ENCODE results near the gene SLC35C1.
A peak's percentile ranks its signal among the peaks of the same experiment; 100 is the strongest.
"Not testable (repeated sequence)": the region's sequence is repeated elsewhere in the genome, so short reads cannot be mapped to it uniquely, and the experiment has no call there.

Gene SLC35C1

DNA sequence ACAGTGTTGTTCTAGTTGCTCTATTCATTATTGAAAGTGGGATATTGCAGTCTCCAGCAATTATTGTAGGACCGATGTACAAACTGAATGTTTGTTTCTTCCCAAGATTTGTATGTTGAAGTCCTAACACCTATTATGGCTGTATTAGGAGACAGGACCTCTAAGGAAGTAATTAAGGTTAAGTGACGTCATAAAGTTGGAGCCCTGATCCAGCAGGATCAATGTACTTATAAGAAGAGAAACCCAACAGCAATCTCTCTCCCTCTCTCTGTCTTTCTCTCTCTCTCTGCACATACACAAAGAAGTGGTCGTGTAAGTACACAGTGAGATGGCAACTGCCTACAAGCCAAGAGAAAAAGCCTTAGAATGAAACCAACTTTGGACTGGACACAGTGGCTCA lies 16.1 kb upstream of the SLC35C1 start:
- no peak for DNase-seq (ENCODE audit: low read depth in 2 of 2)

DNA sequence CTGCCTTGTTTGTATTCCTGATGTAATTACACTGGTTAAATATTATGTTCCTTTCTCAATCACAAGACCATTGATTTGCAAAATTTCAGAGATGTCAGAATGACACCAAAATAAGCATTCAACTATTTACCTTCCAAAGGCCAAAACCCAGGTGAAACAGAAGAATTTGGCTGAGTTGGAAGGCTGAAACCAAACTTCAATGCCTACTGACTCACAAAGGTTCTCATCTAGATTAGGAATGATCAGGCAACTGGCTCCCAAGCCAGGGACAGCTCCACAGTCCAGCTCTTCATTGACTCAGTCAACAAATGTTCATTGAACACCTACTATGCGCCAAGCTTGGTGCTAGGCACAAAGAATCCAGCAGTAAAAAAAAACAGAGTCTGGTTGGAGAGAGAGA lies 13.4 kb upstream of the SLC35C1 start:
- no peak for DNase-seq (ENCODE audit: low read depth in 2 of 2)

DNA sequence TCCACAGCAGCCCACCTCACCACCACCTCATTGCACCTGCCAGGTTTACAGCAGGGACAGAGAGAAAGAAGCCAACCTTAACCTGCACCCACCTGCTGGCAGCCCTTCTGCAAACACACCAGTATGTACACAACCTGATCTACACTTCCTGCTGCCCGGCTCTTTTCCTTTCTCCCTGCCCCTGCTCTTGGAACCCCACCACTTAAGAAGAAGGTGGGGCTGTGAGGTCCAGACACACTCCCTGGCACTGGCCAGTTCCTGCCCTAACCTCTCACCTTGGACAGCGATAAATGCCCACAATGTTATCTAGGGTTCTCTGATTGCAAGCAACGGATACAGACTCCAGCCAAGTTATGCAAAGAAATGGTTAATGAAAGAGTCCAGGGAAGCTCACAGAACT lies 10.8 kb upstream of the SLC35C1 start:
- DNase-seq (ENCODE audit: low read depth in 2 of 2), result no peak

DNA sequence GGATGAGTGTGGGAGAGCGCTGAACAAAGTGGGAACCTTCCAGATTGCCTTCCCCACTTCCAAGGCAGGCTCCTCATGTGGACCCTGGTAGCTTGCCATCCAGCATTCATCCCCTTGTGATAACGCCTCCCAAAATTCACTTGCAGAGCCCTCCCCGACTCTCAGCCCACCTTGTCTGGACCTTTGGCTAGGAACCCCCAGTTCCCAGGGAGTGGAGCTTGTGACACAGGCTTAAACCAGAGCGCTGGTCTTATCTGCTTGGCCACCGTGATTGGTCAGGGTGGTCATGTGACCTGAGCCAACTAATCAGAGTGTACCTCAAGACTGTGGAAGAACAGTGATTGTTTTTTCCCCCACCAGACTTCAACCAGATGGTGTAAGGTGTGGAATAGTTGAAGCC lies 9.6 kb upstream of the SLC35C1 start:
- DNase-seq (ENCODE audit: low read depth in 2 of 2), result no peak

DNA sequence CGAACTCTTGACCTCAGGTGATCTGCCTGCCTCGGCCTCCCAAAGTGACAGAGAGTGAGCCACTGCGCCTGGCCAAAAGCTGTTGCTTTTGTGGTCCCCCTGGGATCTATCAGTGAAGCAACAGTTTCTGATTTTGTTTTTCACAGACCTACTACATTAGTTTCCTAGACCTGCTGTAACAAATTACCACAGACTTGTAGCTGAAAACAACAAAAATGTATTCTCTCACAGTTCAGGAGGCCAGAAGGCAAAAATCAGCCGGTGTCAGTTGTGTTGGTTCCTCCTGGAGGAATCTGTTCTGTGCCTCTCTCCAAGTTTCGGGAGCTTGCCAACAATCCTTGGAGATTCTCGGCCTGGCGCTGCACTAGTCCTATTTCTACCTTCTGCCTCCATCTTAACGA lies 8.5 kb upstream of the SLC35C1 start:
- no peak for DNase-seq (ENCODE audit: low read depth in 2 of 2)

DNA sequence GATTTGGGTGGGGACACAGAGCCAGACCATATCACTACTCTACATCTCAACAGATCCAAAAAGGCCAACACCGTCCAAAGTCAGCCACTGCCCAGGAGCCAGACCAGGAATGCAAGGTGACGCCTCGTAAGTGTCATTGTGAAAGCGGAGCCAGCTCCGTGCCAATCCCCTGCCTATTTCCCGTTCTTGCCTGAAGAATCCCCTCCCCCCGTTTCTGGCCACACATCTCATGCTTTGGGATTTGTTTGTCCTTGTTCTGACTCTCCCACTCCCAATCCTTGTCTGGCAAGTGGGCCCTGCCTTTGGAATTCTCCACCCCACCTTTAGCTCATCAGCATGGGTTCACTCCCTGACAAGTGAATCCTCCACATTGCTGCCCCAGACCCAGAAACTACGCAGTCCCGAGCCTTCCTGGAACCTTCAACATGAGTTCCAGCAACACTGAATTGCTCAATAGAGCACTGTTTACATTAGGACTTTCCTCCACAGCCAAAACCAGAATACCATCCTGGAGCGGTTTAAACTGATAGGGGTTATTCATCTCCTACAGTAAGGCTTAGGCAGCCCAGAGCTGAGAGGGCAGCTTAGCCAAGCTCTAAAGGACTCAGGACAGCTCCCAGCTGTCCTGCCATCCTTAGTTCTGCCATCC lies 6.0 kb upstream of the SLC35C1 start:
- DNase-seq (ENCODE audit: low read depth in 2 of 2), result no peak

DNA sequence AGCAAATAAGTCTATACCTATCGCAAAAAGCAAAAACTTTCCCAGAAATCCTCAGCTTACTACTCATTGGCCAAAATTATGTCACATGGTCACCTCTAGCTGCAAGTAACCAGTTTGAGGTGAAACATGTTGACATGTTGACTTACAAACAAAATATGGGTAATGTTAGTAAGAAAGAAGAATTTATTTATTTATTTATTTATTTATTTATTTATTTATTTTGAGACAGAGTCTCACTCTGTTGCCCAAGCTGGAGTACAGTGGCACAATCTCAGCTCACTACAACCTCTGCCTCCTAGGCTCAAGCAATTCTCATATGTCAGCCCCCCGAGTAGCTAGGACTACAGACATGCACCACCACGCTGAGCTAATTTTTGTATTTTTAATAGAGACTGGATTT lies 5.4 kb upstream of the SLC35C1 start:
- no peak for DNase-seq (ENCODE audit: low read depth in 2 of 2)

DNA sequence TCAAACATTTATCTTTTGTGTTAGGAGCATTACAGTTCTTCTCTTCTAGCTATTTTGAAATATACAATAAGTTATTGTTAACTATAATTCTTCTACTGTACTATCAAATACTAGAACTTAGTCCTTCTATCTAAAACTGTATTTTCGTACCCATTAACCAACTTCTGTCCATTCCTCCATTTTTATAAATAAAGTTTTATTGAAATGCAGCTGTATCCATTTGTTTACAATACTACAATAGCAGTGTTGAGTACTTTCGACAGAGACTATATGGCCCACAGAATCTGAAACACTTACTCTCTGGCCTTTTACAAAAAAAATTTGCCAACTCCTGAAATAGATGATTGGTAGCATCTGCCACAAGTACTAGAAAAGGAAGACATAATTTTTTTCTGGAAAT lies 4.7 kb upstream of the SLC35C1 start:
- DNase-seq (ENCODE audit: low read depth in 2 of 2), result no peak

DNA sequence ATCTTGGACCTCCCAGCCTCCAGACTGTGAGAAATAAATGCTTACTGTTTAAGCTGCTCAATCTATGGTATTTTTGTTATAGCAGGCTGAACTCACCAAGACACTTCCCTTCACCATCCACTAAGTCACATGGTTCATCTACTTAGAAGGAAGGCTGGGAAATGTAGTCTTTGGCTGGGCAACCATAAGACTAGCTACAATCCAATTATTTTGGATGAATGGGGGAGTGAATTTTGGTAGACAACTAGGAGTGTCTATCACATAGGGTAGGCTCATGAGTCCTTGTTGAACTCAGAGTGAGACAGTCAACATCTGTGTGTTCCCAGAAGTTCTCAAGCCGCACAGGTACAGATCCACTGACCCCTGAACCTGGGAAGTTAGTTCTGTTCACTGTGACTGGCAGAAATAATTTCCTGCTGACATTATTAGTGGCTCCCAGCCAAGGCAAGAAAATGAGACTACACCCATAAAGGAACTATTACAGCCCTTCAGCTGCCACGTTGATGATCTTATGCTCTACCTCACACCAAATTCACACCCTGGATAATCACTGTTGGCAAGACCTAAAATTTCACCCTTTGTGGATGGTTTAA lies 3.1 kb upstream of the SLC35C1 start:
- DNase-seq (ENCODE audit: low read depth in 2 of 2), result no peak

DNA sequence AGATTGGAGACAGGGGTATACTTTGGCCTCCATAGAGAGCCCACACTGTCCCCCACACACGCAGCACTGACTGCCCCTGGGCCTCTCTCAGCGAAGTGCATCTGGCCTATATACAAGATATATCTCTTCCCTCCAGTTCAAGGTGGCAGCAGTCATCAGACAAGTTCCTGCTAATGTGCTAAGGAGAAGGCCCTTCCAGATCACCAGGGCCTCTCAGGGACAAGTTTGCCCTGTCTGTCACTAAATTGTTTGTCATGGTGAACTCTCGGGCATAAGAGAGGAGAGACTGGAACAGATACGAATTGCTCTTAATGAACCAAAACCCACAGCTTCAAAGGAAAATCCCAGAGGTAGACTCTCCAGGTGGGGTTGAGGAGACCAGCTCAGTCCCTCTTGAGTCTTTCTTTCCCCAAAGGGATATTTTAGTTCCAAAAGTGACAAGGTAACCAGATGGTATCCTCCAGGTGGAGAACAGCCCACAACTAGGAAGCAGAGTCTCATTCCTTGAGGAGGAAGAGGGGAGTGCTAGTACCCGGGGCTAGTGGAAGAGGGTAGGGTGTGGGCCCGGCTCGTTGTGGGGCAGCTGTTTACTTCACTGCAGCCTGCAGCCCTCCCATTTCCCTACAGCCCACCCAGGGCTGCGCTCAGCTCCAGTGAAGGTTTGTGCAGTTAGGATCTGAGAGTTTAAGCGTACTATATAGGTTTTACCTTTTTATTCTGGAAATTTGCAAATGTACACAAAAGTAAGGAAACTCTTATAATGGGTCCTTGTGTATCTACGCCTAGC lies 2.2 kb upstream of the SLC35C1 start:
- DNase-seq (ENCODE audit: low read depth in 2 of 2), result no peak

DNA sequence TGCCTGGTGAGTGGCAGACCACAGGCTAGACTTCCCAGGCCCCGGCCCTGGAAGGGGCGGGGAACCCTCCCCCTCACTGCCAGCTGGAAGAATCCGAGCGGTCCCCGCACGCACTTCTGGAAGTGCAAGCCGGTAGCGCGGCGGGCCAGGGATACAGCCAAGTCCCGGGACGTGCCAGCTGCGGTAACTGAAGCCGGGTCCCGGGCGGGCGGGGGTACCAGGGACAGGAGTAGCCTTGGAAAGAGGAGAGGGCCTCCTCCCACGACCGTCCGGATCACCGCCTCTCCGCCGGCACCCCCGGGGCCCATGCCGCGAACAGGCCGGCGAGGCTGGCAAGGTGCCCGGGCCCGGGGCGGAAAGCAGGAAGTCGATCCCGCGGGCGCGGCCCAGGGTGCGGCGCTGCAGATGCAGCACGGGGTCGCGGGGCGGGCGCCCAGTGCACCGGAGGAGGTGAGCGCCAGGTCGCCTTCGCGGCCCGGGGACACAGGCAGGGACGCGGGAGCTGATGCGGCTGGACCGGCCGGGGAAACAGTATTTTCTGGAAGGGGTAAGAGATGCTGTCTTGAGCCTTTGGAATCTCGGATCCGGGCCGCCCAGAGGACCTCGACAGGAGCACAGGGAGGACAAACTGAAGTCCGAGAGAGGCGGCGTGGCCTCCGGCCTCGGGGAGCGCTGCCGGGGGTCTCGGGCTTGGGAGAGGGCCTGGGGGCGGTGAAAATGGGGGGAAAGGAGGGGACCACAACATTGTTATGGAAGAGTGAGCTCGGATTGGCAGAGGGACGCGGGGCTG lies 783 bp upstream of the SLC35C1 start:
- DNase-seq (ENCODE audit: low read depth in 2 of 2), result peak; percentile 23 to 36

DNA sequence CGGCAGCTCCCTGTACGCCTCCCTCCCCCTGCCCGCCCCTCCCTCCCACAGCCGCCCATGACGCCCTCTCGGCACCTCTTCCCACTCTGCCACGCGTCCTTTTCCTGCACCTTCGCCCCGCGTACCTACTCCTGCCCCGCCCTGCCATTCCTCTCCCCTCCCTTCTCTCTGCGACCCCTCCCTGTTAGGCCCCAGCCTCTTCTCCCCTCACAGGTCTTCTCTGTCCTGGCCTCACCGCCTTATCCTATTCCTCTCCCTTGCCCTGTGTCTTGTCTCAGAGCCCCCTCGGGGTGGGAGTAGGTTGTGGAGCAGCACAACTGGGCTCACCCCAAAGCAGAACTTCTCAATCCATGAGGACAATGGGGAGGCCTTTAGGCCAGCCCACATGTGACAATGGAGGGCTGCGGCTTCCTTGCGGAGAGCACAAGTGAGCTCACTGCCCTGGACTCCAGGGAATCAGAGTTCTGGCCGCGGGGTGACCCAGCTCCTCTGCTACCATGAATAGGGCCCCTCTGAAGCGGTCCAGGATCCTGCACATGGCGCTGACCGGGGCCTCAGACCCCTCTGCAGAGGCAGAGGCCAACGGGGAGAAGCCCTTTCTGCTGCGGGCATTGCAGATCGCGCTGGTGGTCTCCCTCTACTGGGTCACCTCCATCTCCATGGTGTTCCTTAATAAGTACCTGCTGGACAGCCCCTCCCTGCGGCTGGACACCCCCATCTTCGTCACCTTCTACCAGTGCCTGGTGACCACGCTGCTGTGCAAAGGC lies 539 bp downstream of the SLC35C1 start:
- DNase-seq (ENCODE audit: low read depth in 2 of 2), result peak in 1 of 2 donors; percentile 8

DNA sequence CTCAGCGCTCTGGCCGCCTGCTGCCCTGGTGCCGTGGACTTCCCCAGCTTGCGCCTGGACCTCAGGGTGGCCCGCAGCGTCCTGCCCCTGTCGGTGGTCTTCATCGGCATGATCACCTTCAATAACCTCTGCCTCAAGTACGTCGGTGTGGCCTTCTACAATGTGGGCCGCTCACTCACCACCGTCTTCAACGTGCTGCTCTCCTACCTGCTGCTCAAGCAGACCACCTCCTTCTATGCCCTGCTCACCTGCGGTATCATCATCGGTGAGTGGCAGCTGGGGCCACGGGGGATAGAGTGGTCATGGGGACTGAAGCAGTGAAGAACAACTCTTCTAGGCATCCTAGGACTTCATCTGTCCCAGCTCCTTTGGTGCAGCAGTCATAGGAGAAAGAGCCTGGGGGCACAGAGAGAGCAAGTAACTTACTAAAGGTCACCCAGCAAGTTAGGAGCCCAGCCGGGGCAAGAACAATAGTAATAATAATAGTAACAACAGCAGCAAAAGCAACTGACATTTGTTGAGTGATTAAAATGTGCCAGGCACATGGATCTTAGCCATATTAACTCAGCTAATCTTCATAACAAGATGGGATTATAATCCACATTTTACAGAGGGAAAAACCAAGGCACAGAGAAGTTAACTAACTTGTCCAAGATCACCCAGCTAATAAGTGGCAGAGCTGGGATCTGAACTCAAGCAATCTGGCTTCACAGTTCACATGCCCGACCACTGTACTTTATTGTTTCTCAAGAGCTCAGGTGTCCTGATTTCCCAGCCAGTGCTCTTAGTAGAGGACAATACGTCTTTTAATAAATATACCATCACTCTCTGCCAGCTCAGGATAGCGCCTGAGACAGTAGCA lies 1.4 kb downstream of the SLC35C1 start:
- no peak for DNase-seq (ENCODE audit: low read depth in 2 of 2)

DNA sequence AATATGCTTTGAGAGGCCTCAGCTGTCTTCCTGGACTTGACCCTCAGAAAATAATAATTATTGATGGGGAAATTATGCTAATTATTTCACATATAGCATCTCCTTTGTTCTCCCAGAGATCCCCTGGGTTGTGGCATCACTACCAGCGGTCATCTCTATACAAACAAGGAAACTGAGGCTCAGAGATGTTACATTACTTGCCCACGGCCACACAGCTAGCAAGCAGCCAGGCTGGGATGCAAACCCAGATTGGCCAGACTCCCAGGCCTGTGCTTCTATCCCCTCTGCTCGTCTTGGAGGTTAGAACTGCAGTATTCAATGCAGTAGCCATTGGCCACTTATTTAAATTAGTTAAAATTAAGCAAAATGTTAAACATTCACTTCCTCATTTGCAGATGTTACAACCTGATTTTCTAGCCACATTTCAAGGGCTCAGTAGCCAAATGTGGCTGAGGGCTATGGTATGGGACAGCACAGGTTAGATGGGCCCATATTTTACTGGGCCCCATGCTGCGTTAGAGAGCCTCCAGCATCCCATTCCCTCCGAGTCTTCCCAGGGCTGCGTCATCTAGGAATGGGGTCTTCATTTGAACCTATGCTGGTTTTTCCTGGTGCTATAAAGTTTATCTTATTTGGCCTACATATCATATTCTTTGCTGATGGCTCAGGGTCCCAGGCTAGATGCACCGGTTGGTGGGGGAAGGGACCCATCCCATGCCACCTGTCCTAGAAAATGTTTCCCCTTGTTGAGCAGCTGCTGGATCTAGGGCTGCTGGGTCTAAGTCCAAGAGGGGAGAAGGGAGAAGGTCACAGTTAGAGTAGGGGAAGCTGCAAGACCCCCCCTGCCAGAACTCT lies 2.2 kb downstream of the SLC35C1 start:
- no peak for DNase-seq (ENCODE audit: low read depth in 2 of 2)

DNA sequence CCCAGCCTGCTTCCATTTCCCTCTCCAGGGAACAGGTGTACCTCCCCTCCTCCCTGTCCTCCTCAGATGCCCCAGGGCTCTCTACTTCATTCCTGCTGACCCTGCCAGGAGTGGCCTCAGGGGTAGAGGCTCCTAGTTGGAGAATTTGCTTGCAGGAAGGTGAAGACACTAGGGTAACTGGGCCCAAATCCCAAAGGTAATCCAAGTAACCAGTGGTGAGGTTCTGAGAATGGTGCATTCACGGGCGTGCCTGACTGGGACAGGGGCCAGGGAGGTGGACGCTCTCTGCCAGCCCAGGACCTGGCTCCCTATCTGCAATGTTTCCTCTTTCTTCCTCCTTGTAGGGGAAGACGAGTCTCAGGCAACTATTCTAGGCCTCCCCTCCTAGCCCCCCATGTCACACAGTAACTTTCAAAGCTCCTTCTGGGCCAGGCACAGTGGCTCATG lies 2.9 kb downstream of the SLC35C1 start:
- DNase-seq (ENCODE audit: low read depth in 2 of 2), result no peak

DNA sequence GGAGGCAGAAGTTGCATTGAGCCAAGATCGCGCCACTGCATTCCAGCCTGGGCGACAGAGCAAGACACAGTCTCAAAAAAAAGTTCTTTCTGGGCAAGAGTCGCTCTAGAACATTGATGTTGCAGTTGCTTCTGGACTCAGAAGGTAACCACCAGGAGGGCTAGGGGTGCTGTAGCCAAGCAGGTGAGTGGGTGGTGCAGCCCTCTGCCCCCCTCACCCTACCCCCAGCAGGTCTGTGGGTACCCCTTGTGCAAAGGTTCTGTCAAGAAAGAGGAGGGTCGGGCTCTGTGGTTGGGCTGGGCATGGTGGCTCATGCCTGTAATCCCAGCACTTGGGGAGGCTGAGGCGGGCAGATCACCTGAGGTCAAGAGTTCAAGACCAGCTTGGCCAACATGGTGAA lies 3.5 kb downstream of the SLC35C1 start:
- not testable (repeated sequence) for DNase-seq (ENCODE audit: low read depth in 2 of 2)

DNA sequence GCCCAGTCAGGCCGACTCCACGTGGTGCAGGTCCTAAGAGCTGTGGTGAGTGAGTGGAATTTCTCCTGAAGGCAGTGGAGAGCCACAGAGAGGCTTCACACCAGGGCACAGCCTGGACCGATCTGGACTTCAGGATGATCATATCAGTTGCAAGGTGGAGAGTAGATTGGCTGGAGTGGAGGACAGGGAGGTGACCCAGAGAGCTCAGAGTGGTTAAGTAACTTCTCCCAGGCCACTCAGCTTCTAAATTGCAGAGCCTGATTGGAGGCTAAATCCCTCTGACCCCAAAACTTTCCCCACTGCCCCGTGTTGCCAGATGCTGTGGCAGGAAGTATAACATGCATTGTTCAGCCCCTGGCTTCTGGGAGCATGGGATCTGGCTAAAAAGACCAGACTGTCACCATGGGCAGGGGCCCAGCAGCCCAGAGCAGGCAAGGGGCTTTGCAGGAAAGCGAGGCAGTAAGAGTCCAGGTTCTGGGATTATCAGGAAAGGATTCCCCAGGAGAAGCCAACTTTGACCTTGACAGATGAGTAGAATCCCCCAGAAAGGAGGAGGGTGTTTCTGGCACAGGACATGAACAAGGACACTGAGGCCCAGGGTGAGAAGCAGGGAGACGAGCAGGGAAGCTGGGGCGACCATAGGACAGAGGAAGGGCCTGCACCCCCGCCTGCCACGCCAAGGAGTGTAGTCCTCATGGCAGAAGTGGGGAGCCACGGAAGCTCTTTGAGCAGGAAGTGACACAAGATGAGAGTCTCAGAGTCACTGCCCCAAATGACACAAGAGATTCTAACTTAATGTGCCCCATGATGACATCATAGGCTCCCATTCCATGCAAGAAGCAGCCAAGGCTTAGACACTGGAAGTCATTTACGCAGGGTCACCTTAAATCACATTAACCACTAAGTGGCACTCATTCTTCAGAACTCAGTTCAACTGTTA lies 4.8 kb downstream of the SLC35C1 start:
- no peak for DNase-seq (ENCODE audit: low read depth in 2 of 2)

DNA sequence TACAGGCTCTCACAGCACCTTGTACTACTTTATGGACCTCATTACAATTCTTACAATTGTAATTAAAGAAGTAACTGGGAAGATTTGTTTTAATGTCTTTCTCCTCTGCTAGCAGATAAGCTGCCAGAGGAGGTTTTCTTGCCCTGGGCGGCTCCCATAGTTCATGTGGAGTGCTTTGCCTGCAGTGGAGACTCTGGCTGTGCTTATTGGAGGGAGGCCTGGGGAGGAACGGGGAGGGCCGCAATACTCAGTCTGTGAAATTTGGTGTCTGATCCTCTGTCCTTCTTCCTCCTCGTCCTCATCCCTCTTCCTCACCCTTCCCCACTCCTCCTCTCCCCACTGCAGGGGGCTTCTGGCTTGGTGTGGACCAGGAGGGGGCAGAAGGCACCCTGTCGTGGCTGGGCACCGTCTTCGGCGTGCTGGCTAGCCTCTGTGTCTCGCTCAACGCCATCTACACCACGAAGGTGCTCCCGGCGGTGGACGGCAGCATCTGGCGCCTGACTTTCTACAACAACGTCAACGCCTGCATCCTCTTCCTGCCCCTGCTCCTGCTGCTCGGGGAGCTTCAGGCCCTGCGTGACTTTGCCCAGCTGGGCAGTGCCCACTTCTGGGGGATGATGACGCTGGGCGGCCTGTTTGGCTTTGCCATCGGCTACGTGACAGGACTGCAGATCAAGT lies 5.6 kb downstream of the SLC35C1 start:
- no peak for DNase-seq (ENCODE audit: low read depth in 2 of 2)

All from stimulated activated CD4-positive, alpha-beta T cell treated with anti-CD3 and anti-CD28 coated beads, Interleukin-15, amount 100 ng/mL, for 48 hours (primary cell).